Measurements from ENCODE around the gene SMIM14. TPM values are rescaled to one million over a fixed set of nuclear protein-coding genes. Genes with fewer than 3 reads are reported as not detected.
"Not testable (repeated sequence)": the region's sequence is repeated elsewhere in the genome, so short reads cannot be mapped to it uniquely, and the experiment has no call there.

SMIM14 gene
- total RNA-seq, 2 donors from 2014 or later: 95.3 to 98.0 TPM

DNA sequence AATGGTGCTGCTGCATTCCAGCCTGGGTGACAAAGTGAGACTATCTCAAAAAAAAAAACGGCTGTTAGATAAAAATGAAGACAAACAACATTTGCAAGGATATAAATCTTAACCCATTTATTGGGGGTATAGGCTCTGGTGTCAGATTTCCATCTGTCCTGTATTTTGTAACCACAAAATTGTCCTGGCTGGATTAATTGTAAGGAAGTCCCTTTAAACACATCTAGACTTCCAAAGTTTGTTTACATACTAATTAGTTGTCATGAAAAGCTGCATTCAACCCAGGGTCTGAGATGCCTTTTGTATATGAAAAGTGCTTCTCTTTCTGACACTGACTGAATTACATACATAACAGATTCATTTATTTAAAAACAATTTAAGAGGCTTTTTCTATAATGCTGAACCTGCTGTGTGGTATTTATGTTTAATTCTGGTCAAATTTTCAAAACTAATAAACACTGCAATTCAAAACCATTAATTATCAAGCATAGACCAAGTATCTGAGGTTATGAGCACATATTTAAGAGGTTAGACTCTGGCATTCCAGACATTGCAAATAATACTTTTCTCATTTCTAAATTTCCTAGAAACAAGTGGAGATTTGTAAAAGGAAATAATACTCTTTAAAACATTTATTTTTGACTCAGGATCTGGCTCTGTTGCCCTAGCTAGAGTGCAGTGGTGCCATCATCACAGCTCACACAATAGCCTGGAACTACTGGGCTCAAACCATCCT, 93.9 kb downstream of the SMIM14 start:
- intact Hi-C loops (cut with DNase I): no loop called here
- no peak for DNase-seq (ENCODE audit: low spot score)

DNA sequence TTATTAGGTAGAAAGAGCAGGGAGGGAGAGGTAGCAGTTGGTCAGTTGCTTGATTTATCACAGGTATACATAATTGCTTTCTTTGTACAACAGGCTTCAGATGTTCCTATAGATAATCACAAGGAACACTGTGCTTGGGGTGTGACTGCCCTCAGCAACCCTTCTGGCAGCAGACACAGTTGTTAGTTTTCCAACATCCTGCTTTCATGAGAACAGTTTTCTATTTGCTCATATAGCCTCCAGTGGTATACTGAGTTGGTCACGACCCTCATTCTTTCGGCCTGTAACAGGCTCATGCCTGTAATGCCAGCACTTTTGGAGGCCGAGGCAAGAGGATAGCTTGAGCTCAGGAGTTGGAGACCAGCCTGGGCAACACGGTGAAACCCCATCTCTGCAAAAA, 94.6 kb downstream of the SMIM14 start:
- intact Hi-C loops (cut with DNase I); DNase-seq (ENCODE audit: low spot score): not testable (repeated sequence)

DNA sequence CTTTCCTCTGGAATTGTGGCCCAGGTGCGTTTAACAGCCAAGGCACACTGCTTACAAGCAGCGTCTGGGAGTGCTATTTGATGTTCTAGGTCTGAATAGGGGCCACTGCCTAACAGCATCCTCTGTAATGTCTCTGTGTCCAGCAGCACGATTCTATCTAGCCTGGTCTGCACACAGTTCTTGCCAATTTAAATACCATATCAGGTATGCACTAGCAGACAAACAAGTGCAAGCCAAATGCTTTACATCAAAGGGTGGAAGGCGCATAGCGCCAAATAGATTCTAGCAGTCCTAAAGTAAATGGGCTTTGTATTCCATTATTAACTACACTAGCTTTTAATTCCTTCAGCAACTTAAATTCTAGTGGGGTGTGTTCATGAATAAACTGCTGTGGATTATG, 95.6 kb downstream of the SMIM14 start:
- no peak for DNase-seq (ENCODE audit: low spot score)
- intact Hi-C loops (cut with DNase I): no loop called here

DNA sequence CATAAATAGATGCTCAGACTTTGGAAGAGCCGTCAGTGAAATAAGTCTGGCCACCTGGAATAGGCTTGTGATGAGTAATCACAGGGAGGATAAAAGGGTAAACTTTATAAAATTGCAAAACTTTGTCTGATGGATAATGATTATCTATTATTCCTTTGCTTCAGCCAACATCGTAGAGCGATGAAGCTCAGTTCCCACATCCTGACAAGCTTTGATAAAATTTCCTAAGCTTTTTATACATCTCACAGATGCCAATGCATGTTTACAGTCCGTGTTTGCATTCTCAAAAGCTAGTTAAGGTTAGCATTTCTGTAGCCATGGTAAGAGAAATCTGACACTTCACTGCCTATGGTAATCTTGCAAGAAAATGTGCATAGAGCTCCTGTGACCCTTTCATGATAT, 96.1 kb downstream of the SMIM14 start:
- intact Hi-C loops (cut with DNase I): no loop called here
- no peak for DNase-seq (ENCODE audit: low spot score)

DNA sequence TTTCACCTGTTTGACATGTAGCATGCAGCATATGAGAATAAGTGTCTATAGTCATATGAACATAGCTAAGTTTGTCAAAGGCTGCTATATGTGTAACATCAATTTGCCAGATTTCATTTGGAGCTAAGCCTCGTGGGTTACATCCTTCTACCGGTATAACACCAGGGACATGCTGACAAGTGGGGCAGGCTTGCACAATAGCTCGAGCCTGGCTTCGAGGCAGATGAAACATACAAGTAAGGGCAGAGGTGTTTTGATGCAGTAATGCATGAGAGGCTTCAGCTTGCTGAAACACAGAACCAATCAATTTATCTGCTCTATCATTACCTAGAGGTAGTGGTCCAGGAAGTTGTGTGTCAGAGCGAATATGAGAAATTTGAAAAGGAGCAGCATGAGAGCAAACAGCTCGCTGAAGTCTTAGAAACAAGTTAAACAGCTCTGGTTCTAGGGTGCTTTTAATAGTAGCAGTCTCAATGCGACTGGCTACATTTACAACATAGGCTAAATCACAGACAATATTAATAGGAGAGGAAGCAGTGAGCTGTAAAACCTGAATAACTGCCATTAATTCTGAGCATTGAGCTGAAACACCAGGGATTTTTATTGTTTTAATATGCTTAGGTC, 96.6 kb downstream of the SMIM14 start:
- no peak for DNase-seq (ENCODE audit: low spot score)
- intact Hi-C loops (cut with DNase I): no loop called here

- intact Hi-C loops (cut with DNase I): no loop called here
- no peak for DNase-seq (ENCODE audit: low spot score)
Measured at GRCh38 chr4:39539089-39539611, 99.5 kb downstream of the SMIM14 start.

DNA sequence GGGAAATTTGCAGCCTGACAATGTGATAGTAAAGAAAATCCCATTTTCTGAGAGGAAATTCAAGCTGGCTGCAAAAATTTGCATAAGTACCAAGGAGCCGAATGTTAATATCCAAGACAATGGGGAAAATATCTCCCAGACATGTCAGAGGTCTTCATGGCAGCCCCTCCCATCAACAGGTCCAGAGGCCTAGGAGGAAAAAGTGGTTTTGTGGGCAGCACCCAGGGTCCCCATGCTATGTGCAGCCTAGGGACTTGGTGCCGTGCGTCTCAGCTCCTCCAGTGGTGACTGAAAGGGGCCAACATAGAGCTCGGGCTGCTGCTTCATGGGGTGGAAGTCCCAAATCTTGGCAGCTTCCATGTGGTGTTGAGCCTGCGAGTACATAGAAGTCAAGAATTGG, 105.1 kb downstream of the SMIM14 start:
- intact Hi-C loops (cut with DNase I): no loop called here
- no peak for DNase-seq (ENCODE audit: low spot score)

DNA sequence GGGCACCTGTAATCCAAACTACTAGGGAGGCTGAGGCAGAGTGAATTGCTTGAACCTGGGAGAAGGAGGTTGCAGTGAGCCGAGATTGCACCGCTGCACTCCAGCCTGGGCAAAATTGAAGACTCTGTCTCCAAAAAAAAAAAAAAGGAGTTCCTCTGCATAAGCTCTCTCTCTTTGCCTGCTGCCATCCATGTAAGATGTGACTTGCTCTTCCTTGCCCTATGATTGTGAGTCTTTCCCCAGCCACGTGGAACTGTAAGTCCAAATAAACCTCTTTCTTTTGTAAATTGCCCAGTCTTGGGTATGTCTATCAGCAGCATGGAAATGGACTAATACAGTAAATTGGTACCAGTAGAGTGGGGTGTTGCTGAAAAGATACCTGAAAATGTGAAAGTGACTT, 106.4 kb downstream of the SMIM14 start:
- intact Hi-C loops (cut with DNase I); DNase-seq (ENCODE audit: low spot score): not testable (repeated sequence)

DNA sequence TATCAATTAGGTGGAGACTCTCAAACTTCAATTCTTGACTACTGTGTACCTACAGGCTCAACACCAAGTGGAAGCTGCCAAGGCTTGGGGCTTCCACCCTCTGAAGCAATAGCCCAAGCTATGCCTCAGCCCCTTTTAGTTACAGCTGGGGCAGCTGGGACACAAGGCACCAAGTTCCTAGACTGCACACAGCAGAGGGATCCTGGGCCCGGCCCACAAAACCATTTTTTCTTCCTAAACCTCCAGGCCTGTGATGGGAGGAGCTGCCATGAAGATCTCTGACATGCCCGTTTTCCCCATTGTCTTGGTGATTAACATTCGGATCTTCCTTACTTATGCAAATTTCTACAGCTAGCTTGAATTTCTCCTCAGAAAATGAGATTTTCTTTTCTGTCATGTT, 108.0 kb downstream of the SMIM14 start:
- intact Hi-C loops (cut with DNase I): no loop called here

DNA sequence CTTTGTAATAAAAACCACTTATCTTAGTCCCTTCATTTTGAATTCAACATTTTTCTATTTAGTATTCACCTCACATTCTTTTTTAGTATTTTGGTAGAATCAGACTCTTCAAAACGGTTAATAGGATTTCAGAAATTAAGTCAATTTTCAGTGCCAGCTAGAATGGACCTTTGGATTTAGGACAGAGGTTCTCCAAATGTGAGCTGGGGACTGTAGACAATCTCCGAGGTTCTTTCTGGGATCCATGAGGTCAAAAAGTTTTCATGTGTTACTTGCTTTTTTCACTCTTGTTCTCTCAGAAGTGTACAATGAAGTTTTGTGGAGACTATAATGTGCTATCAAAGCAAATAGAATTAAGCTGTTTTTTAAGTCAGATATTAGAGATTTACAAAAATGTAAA, 109.1 kb downstream of the SMIM14 start:
- DNase-seq (ENCODE audit: low spot score): no peak
- intact Hi-C loops (cut with DNase I): loop anchor here in 1 of 2 donors (5.0 kb wide), 1 partner anchor 108 kb away; the partner anchor contains the start of gene SMIM14

More for the DNA sequence above, 108.0 kb downstream of the SMIM14 start:
- no peak for DNase-seq (ENCODE audit: low spot score)

GRCh38 chr4:39528061-39528465, 110.6 kb downstream of the SMIM14 start:
- peak; percentile 97 for DNase-seq (ENCODE audit: low spot score)
- intact Hi-C loops (cut with DNase I): loop anchor here in 1 of 2 donors (5.0 kb wide), 1 partner anchor 109 kb away; the partner anchor contains the start of gene SMIM14

- peak; percentile 99 for DNase-seq (ENCODE audit: low spot score)
- intact Hi-C loops (cut with DNase I): loop anchor here in 1 of 2 donors (5.0 kb wide), 1 partner anchor 110 kb away; the partner anchor contains the start of gene SMIM14
Measured at GRCh38 chr4:39527296-39528060, 111.2 kb downstream of the SMIM14 start, which contains the start of gene UGDH. TSS of gene UGDH (minus strand) at chr4:39527439. CDS start at chr4:39521512, 5,927 bp downstream.

GRCh38 chr4:39526765-39527295, 111.8 kb downstream of the SMIM14 start:
- intact Hi-C loops (cut with DNase I): loop anchor here in 1 of 2 donors (5.0 kb wide), 1 partner anchor 110 kb away; the partner anchor contains the start of gene SMIM14
- no peak for DNase-seq (ENCODE audit: low spot score)

DNA sequence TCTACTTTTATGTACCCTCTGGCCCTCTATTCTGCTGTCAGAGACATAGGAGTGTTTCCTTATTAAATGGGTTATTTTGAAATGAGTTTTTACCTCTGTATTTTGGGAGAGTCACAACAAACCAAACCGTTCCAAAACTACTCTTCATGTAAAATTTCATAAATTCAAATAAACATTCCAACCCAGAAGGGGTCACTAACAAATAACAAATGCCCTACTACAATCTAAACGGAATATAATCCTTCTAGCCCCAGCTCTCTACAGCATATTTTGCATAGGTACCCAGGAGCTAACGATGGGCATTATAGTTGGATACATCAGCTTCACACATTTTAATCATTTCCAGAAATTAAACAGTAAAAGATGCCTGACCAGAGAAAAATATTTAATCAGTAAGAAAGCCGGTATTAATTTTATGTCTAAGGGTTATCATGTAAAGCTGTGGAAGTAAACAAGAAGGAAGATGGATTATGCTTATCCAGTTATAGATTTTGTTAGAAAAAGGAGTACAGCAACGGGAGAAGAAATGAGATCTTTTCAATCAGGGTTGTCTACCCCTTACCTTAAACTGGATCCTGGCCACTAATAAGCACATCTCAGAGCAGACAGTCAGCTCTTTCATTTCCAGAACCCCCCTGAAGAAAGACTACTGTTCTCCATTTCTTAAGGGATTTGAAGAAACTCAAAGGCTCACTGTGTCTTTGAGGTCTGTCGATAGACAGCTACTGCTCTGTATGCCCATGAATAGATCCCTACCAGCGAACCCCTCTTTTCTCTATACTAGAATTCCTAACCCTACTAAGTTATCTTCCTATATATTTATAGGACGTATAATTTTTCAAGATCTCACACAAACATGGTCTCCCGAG, 112.6 kb downstream of the SMIM14 start:
- intact Hi-C loops (cut with DNase I): loop anchor here in 1 of 2 donors (5.0 kb wide), 1 partner anchor 111 kb away; the partner anchor contains the start of gene SMIM14
- DNase-seq (ENCODE audit: low spot score): no peak

DNA sequence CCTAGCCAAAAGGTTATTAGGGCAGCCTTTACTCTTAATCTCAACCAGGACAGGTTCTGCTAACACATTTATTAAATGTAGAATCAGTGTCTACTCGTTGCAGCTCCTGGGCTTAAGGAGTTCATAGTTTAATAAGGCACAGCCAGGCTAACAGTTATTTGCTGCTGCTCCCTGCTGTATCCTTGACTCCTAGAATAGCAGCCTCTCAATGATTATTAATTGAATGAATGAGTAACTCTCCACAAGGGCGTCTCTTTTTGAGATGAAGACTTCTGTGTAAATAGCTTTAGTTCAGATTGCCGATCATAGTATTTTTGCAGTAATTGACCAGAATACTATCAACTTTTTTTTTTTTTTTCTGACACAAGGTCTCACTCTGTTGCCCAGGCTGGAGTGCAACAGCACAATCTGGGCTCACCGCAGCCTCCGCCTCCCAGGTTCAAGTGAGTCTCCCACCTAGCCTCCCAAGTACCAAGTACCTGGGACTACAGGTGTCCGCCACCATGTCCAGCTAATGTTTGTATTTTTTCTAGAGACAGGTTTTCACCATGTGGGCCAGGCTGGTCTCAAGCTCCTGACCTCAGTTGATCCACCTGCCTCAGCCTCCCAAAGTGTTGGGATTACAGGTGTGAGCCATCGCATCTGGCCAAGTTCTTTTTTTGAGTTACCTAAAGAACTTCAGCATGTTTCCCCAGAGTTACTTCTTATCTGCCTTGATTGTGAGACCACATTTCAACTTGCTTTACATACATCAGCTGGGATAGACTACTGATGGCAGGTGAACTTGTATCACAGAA, 114.3 kb downstream of the SMIM14 start:
- intact Hi-C loops (cut with DNase I): no loop called here
- no peak for DNase-seq (ENCODE audit: low spot score)

DNA sequence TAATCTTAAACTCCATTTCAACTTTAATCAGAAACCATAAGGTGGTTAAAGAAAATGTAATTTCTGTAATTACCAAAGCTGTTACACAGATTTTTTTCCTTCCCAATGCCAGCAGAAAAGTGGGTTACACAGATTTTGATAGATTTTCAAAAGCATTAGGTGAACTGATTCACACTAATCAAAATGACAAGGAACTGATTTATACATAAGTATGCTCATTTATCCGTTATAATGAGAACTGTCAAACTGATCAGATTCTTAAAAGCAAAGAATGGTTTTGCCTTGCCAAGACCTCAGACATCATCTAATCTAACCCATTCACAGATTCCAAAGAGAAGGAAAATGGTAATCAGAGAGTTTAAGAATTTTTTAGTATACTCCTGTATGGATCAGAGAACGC, 116.6 kb downstream of the SMIM14 start:
- DNase-seq (ENCODE audit: low spot score): no peak
- intact Hi-C loops (cut with DNase I): no loop called here

- intact Hi-C loops (cut with DNase I): no loop called here
- DNase-seq (ENCODE audit: low spot score): no peak
Measured at GRCh38 chr4:39521253-39521919, 117.3 kb downstream of the SMIM14 start.

All from posterior vena cava (tissue), 2 donors.